Measurements from ENCODE around the gene DCUN1D5.

- TF ChIP-seq POLR2A (IDR thresholded peaks at IDR 0.05) (no peak), CTCF (IDR thresholded peaks at IDR 0.05) (no peak)
Measured at GRCh38 chr11:103016031-103016430, 75.9 kb downstream of the DCUN1D5 start.
